Fibroblast of gingiva (primary cell): ENCODE results near the gene GLRX3.
"Not testable (repeated sequence)": the region's sequence is repeated elsewhere in the genome, so short reads cannot be mapped to it uniquely, and the experiment has no call there.

ENCODE experiments used
- DNase-seq: peaks from one replicate; pipeline ENCODE4 v3.0.0-alpha.2; 2011; ENCODE audit warnings: low read depth

GLRX3 gene

GRCh38 chr10:130189608-130190054, 53.4 kb downstream of the GLRX3 start:
- DNase-seq: no peak

- DNase-seq: peak; percentile 79
Measured at GRCh38 chr10:130190055-130190736, 54.0 kb downstream of the GLRX3 start.

- DNase-seq: no peak
Measured at GRCh38 chr10:130190737-130191115, 54.5 kb downstream of the GLRX3 start.

GRCh38 chr10:130191380-130191779, 55.2 kb downstream of the GLRX3 start:
- DNase-seq: no peak

- DNase-seq: no peak
Measured at GRCh38 chr10:130192276-130192848, 56.2 kb downstream of the GLRX3 start.

GRCh38 chr10:130193033-130193432, 56.8 kb downstream of the GLRX3 start:
- DNase-seq: no peak

GRCh38 chr10:130193493-130194193, 57.5 kb downstream of the GLRX3 start:
- no peak for DNase-seq

GRCh38 chr10:130194194-130194990, 58.2 kb downstream of the GLRX3 start:
- DNase-seq: no peak

GRCh38 chr10:130194991-130195645, 58.9 kb downstream of the GLRX3 start:
- DNase-seq: no peak

- no peak for DNase-seq
Measured at GRCh38 chr10:130195746-130196294, 59.6 kb downstream of the GLRX3 start.

GRCh38 chr10:130196511-130197487, 60.6 kb downstream of the GLRX3 start:
- DNase-seq: no peak

- no peak for DNase-seq
Measured at GRCh38 chr10:130198651-130199050, 62.5 kb downstream of the GLRX3 start.

GRCh38 chr10:130200179-130201042, 64.2 kb downstream of the GLRX3 start:
- DNase-seq: no peak

- no peak for DNase-seq
Measured at GRCh38 chr10:130201043-130201380, 64.8 kb downstream of the GLRX3 start.

- DNase-seq: not testable (repeated sequence)
Measured at GRCh38 chr10:130202150-130202549, 66.0 kb downstream of the GLRX3 start.

GRCh38 chr10:130202984-130203621, 66.9 kb downstream of the GLRX3 start:
- DNase-seq: no peak

GRCh38 chr10:130203626-130204025, 67.4 kb downstream of the GLRX3 start:
- DNase-seq: no peak

GRCh38 chr10:130206216-130206737, 70.1 kb downstream of the GLRX3 start:
- DNase-seq: no peak

GRCh38 chr10:130207205-130207604, 71.0 kb downstream of the GLRX3 start:
- no peak for DNase-seq
